Mammary epithelial cell (primary cell): ENCODE measurements around the gene DPF3.

Experiments used
- CTCF ChIP-seq, 2 donors: IDR thresholded peaks in 1 of 2; conservative IDR thresholded peaks in 1 of 2; 2 replicates each; pipeline ENCODE4 v1.5.1; 2011 to 2012; ENCODE audit warnings: inconsistent platforms in 2 of 2, low read length in 2 of 2, mild to moderate bottlenecking in 2 of 2, control low read depth in 1 of 2, low read depth in 1 of 2; ENCODE audit not compliant: insufficient read depth in 1 of 2; ENCODE audit errors: extremely low read depth in 1 of 2
- EZH2 ChIP-seq: IDR thresholded peaks from 2 replicates; pipeline ENCODE4 v1.6.1; 2012; ENCODE audit warnings: low read length, inconsistent platforms, borderline replicate concordance

- no peak for TF ChIP-seq CTCF (conservative IDR thresholded peaks at IDR 0.05 in 1 of 2, IDR thresholded peaks at IDR 0.05 in 1 of 2; ENCODE audit: extremely low read depth in 1 of 2, insufficient read depth in 1 of 2, low read depth in 1 of 2, low read length in 2 of 2)
- no peak for TF ChIP-seq EZH2
Observed at GRCh38 chr14:72708708-72709475, 185.0 kb downstream of the DPF3 start.
